ENCODE measurements around the gene PRKAR2A.

GRCh38 chr3:48698891-48699290 is 148.8 kb downstream of the PRKAR2A start:
- TF ChIP-seq, protein P1, sequence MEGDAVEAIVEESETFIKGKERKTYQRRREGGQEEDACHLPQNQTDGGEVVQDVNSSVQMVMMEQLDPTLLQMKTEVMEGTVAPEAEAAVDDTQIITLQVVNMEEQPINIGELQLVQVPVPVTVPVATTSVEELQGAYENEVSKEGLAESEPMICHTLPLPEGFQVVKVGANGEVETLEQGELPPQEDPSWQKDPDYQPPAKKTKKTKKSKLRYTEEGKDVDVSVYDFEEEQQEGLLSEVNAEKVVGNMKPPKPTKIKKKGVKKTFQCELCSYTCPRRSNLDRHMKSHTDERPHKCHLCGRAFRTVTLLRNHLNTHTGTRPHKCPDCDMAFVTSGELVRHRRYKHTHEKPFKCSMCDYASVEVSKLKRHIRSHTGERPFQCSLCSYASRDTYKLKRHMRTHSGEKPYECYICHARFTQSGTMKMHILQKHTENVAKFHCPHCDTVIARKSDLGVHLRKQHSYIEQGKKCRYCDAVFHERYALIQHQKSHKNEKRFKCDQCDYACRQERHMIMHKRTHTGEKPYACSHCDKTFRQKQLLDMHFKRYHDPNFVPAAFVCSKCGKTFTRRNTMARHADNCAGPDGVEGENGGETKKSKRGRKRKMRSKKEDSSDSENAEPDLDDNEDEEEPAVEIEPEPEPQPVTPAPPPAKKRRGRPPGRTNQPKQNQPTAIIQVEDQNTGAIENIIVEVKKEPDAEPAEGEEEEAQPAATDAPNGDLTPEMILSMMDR (IDR thresholded peaks at IDR 0.05) = no peak
- no peak for TF ChIP-seq ZFX (IDR thresholded peaks at IDR 0.05; ENCODE audit: borderline replicate concordance)

All from 22Rv1 (cell line).